HepG2 (cell line): ENCODE data around the gene DNASE1L2. TPM values are rescaled to one million over a fixed set of nuclear protein-coding genes. Genes with fewer than 3 reads are reported as not detected.

ENCODE experiments used
- CREM ChIP-seq, 2 experiments: sonication (generic) in 1 of 2; formaldehyde crosslinking in 1 of 2; IDR thresholded peaks; 2 replicates each; pipeline versions ENCODE4 v1.4.0 to v1.6.1; 2016 to 2020; ENCODE audit warnings: antibody characterized with exemption in 1 of 2, mild to moderate bottlenecking in 1 of 2, missing genetic modification reagents in 1 of 2
- RERE ChIP-seq: IDR thresholded peaks from 2 replicates; pipeline ENCODE4 v1.6.1; 2016; ENCODE audit warnings: low read depth, missing genetic modification reagents, missing compliant biosample characterization
- WIZ ChIP-seq: sonication (generic); formaldehyde crosslinking; IDR thresholded peaks from 2 replicates; pipeline ENCODE4 v1.5.1; 2020; ENCODE audit warnings: mild to moderate bottlenecking, missing genetic modification reagents
- ZFY ChIP-seq: sonication (generic); formaldehyde crosslinking; IDR thresholded peaks from 2 replicates; pipeline ENCODE4 v1.4.0; 2020; ENCODE audit warnings: missing genetic modification reagents
- ZNF432 ChIP-seq: sonication (generic); formaldehyde crosslinking; IDR thresholded peaks from 2 replicates; pipeline ENCODE4 v1.5.0; 2020; ENCODE audit warnings: missing genetic modification reagents, mild to moderate bottlenecking, borderline replicate concordance
- ZNF770 ChIP-seq: sonication (generic); formaldehyde crosslinking; IDR thresholded peaks from 2 replicates; pipeline ENCODE4 v1.5.0; 2020; ENCODE audit warnings: mild to moderate bottlenecking, missing genetic modification reagents
- ZNF800 ChIP-seq: sonication (generic); formaldehyde crosslinking; IDR thresholded peaks from 2 replicates; pipeline ENCODE4 v1.4.0; 2020; ENCODE audit warnings: missing genetic modification reagents
- polyA plus RNA-seq, 8 experiments: library from polyadenylated mRNA; depleted of rRNA in 3 of 8; stranded (reverse) in 7 of 8; unstranded in 1 of 8; fragments of >200 nt; fragmentation: Illumina TruSeq in 4 of 8; extraction: Trizol in 4 of 8; gene quantifications; 2 replicates each; pipeline versions ENCODE4 v1.2.1 to v1.2.3, GENCODE V29; 2011 to 2016; ENCODE audit warnings: low read depth in 4 of 8, missing spikeins in 1 of 8, mixed read lengths in 1 of 8; ENCODE audit not compliant: insufficient read depth in 1 of 8
- total RNA-seq, 5 experiments: library from RNA; depleted of rRNA; stranded (reverse); fragments of >200 nt; fragmentation: Illumina TruSeq; extraction: Trizol; gene quantifications; 2 replicates each; pipeline ENCODE4 v1.2.3, GENCODE V29; 2016; ENCODE audit warnings: low read depth in 1 of 5
- TF ChIP-seq, protein P1 (sequence below): sonication (generic); formaldehyde crosslinking; IDR thresholded peaks from 2 replicates; pipeline ENCODE4 v1.5.0; 2020; ENCODE audit warnings: mild to moderate bottlenecking, missing genetic modification reagents, moderate library complexity

Gene DNASE1L2
- total and polyA plus RNA-seq, 2 of the 13 experiments (the other 11 are each of a cell fraction or from before 2014, with no cell fraction given), result 0.44 to 0.50 TPM

DNA sequence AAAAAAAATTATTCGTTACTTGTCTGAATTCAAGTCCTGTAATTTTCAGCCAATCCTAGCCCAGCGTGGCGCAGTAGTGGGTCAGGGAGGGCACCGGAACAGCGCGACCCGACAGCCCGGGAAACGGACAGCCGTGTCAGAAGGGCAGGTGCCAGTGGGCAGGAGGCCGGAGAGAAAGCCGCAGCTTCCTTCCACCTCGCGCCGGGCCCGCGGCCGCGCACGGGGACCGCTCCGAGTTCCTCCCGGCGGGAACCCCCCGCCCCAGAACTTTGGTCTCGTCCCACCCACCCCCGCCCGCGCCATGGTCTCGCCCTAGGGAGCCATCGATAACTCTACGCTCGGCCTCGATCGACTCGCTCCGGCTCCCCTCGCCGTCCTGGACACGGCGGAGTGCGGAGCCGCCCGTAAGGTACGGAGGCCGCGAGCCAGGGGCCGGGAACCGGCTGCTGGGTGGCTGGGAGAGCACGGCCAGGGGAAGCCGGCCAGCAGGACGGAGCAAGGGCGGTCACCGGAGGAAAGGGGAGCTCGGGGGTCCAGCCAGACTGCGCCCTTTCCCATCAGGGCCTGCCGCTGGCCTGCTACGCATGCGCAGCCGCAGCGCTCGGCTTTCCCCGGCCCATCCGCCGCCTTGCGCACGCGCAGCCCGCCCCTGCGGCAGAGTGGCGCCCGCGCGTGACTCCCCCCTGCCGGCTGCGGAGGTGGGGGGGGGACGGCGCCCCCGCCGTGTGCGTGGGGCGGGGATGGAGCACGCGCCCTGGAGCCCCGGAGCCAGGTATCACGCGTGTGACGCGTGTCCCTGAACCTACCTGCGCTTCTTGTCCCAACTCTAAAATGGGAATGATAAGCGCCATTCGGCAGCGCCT is 30.9 kb upstream of the DNASE1L2 start, which contains the start of gene MLST8 (continued):
- TF ChIP-seq CREM (IDR thresholded peaks at IDR 0.05) (peak; percentile 22; the same call in 1 of the 2 replicates), CREM (CRISPR knock-in tag; IDR thresholded peaks at IDR 0.05) (no peak), RERE (CRISPR knock-in tag) (no peak), ZNF770 (peak; percentile 64; the same call in 1 of the 2 replicates), ZNF432 (no peak), WIZ (CRISPR knock-in tag) (no peak), ZNF800 (CRISPR knock-in tag) (no peak), ZFY (CRISPR knock-in tag) (peak; percentile 98)
- TF ChIP-seq, protein P1, sequence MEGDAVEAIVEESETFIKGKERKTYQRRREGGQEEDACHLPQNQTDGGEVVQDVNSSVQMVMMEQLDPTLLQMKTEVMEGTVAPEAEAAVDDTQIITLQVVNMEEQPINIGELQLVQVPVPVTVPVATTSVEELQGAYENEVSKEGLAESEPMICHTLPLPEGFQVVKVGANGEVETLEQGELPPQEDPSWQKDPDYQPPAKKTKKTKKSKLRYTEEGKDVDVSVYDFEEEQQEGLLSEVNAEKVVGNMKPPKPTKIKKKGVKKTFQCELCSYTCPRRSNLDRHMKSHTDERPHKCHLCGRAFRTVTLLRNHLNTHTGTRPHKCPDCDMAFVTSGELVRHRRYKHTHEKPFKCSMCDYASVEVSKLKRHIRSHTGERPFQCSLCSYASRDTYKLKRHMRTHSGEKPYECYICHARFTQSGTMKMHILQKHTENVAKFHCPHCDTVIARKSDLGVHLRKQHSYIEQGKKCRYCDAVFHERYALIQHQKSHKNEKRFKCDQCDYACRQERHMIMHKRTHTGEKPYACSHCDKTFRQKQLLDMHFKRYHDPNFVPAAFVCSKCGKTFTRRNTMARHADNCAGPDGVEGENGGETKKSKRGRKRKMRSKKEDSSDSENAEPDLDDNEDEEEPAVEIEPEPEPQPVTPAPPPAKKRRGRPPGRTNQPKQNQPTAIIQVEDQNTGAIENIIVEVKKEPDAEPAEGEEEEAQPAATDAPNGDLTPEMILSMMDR (CRISPR knock-in tag), result peak; percentile 38; the same call in 1 of the 2 replicates
